ENCODE measurements around the gene CEMP1.

The CEMP1 gene

DNA sequence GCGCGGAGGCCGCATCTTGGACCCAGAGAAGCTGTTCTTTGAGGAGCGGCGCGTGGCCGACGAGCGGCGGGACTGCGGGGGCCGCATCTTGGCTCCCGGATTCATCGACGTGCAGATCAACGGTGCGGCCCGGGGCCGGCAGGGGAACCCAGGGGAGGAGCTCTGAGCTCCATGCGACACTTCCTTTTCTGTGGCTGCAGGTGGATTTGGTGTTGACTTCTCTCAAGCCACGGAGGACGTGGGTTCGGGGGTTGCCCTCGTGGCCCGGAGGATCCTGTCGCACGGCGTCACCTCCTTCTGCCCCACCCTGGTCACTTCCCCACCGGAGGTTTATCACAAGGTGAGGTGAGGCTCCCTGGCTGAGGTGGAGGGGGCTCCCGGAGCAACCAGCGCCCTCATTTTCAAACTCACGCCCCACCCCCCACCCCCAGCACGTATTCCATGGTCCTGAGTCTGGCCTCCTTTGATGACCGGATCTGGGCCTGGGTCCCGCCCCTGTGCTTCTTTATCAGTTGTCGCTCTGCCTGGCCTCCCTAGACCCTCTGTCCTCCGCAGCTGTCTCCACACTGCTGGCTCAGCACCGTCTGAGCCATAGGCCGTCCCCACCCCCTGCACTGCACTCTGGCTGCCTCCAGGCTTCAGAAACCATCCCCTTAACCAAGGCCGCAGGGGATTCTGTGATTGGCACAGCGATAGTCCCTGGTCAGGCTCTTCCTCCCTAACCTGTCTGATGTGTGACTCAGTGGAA, 10.2 kb downstream of the CEMP1 start:
- no peak for DNase-seq (ENCODE audit: low spot score)

DNA sequence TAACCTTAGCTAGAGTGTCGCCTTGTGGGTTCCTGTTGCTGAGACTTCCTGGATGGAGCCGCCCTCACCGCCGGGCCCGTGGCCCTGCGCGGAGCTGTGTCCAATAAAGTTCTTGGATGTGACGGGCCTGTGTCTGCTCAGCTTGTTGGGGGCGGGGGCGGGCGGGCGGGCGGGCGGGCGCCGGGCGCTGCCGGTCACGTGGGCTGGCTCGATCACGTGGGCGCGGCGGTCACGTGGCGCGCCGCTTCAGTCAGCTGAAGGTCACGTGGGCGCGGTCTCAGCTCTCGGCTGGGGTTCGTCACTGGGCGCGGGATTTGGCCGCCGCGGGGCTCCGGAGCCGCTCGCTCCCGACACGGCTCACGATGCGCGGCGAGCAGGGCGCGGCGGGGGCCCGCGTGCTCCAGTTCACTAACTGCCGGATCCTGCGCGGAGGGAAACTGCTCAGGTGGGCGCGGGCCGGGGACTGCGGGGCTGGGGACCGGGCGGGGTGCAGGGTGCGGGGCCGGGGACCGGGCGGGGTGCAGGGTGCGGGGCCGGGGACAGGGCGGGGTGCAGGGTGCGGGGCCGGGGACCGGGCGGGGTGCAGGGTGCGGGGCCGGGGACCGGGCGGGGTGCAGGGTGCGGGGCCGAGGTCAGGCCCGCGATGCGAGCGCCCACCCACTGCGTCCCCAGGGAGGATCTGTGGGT, 11.0 kb downstream of the CEMP1 start, which contains the start of gene AMDHD2:
Gene AMDHD2, plus strand, starts transcription at position 275 of the 687 bp plus-strand sequence. Its CDS starts 88 bp downstream, at position 363.
- DNase-seq (ENCODE audit: low spot score) = peak; percentile 87

DNA sequence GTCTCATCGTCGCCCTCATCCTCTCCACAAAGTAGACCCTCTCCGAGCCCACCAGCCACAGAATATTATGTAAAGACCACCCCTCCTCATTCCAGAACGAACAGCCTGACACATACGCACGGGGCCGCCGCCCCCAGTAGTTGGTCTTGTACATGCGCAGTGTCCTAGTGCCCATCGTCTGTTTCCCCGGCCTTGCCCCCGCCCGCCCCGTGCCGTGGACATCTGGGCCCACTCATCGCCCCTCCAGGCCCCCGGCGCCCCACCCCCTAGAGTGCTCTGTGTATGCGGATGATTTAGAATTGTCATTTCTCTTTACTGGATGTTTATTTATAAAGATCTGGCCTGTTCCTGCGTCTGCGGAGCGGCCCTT, 11.5 kb downstream of the CEMP1 start:
- DNase-seq (ENCODE audit: low spot score) = no peak

DNA sequence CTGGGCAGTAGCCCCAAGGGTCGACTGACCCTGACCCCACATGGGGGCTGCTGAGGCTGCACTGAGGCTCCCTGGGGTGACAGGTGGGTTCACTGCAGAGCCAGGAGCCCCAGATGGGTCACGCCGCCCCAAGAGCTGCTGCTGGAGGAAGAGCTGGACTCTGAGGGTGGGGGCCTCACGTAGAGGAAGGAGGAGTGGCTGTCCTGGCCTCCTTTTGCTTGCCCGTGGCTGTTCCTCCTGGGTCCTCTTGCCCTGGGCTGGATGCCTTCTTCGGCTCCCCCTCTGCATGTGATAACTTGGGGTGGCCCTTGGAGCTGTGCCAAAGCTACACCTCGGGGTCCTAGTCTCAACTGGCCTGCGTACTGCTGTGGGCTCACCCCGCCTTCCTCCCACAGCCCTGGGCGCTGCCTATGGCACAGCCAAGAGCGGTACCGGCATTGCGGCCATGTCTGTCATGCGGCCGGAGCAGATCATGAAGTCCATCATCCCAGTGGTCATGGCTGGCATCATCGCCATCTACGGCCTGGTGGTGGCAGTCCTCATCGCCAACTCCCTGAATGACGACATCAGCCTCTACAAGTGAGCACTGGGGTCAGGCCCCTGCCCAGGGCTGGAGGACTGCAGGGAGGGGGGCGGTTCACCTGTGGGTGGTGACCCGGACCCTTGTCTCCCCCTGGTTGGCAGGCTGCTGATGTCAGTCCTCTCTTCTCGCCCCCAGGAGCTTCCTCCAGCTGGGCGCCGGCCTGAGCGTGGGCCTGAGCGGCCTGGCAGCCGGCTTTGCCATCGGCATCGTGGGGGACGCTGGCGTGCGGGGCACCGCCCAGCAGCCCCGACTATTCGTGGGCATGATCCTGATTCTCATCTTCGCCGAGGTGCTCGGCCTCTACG, 12.1 kb downstream of the CEMP1 start:
- DNase-seq (ENCODE audit: low spot score) = no peak

DNA sequence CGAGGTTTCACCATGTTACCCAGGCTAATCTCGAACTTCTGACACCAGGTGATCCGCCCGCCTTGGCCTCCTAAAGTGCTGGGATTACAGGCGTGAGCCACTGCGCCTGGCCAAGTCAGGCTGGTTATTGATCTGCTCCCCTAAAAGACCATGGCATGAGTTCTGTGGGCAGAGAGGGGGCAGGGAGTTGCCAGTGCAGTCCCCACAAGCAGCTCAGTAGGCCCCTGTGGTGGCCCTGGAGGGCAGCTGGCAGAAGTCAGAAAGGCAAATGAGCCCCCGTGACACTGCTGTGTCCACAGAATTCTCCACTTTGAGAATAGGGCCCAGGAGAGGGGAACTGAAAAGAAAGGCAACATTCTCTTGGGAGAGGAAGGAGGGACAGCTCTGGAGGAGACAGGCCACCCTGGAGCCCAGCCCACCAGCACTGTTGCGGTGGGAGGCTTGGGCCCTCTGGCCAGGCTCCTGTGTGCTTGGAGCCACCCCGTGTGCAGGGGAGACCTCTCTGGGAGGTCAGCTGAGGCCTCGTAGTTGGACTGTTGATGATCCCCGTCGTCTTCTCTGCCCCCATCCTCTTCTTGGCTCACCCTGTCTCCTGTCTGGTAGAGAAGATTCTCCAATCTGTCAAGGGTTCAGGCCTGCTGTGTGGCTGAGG, 13.1 kb downstream of the CEMP1 start:
- no peak for DNase-seq (ENCODE audit: low spot score)

DNA sequence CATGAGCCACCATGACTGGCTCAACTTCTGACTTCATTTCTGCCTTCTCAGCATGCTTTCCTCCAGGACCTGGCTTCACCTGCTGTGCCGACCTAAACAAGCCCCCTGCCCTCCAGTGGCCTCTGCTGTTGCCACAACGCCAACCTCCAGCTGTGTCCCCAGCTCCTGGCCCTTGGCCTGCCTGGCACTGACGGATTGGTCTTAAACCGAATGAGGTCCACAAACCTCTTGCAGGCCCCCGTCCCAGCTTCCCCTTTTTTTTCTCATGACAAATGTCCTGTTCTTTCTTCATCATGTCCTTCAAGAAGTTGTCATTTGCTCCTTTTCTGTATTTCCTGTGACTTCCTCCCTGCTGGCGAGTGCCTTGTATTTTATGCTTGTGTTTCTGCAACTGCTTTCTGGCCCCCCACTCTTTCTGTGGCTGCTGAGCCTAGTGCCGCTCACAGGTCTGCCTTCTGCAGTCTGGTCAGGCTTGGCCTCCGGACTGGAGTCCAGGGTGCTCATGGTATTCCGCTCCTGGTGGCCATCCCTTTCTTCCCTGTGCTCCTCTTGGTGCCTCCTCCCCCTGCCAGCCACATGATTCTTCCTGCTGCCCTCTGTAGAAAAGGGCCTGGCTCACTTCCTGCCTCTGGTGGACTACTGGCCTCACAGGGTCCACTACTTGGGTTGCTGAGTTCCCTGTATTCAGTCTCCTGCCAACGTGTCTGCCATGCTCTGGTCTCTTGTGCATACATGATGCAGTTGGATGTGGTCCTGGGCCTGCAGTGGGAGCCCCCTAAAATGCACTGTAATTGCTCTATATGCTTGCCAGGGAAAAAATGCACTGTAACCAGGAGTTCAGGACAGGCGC, 14.6 kb downstream of the CEMP1 start:
- DNase-seq (ENCODE audit: low spot score) = no peak

DNA sequence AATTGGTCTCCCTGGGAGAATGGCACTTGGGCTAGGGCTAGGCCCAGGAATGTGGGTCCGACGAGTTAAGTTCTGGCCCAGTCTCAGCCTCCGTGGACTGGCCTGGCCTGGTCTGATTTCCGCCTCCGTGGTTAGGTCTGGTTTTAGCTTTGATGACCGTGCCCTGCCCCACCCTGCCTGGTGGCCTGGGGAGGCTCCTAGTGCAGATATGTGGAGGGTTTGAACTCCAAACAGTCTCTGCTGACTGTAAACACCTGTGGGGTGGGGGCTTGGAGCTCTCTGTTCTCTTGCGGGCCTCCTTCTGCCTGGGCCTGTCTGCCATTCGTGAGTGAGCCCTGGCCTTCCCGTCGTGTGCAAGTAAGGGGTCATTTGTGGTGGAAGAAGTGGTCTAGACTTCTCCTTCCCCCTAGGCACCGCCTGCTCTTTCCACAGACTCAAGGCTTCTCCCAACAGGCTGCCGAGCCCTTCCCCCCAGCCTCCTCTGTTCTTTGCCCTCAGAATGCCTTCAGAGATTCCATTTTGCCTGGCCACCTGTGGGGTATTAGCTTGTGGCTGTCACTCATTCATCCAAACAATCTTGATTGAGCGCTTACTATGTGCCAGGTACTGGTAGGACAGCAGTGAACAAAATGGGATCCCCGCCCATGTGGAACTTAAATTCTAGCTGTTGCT, 15.9 kb downstream of the CEMP1 start:
- no peak for DNase-seq (ENCODE audit: low spot score)

DNA sequence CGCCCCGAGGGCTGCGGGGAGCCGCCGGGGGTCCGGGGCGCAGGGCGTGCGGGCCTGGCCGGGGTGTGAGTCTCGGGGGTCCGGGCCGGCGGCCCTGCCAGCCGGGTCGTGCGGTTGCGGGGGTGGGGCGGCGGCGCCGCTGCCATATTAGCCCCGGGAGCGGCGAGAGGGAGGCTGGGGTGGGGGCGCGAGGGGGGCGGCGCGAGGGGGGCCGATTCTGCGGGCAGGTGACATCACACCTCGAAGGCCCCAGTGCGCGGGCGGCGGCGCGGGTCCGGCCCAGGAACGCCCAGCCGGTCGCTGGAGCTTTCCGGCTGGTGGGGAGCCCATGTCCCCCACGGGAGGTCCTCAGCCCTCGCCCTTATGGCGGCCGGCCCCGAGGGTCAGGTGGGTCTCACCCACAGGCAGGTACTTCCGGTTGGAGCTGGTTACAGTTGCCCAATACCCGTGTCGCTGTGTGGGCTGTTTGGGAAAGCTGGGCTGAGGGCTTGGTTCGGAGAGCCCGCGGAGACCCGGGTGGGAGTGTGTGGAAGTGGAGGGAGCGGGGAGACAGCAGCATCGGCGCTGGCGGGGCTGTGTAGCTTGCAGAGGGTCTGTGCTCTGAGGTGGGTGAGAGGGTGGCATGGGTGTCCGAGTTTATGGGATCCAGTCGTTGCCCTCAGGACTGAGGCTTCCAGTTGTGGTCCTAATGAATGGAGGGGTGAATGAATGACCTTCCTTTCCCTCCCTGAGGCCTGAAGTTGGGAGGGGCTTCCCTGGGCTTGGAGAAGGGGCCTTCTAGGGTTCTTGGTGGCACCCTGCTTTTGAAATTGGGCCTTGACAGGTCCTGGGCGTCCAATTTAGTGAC, 16.7 kb downstream of the CEMP1 start:
- no peak for DNase-seq (ENCODE audit: low spot score)

DNA sequence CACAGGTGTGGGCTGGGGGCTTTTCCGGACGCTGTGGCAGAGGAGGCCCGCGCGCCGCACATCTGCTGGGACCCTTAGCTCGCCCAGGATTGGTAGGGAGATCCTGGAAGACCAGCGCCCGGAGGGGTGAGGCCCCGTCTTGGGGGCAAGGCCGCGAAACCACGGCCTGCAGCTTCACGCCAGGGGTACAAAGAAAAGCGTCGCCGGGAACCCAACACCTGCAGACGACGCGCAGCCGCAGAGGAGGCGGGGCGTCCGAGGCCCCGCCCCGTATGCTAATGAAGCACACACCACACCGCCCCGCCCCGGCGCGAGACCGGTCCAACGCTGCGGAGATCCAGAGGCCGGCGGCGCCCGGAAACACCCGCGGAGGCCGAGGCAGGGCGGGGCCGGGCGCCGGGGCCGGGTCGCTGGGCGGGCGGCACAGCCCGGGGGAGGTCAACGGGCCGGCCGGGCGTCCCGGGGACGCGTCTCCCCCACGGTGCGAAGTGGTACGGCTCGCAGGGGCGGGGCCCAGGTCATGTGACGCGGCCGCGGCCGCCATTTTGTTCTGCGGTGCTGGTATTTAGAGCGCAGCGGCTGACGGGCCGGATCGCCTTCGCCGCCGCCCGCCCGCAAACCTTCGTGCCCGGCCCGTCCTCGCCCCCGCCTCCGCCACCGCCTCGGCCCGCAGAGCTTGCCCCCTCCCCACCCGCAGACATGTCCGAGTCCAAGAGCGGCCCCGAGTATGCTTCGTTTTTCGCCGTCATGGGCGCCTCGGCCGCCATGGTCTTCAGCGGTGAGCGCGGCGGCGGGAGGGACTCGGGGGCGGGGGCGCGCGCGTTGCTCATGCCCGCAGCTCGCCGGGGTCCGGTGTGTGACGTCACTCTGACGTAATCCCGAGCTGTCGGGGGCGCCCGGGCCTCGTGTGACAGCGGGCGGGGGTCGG, 17.5 kb downstream of the CEMP1 start, which contains the start of gene ATP6V0C:
Gene ATP6V0C, plus strand, starts transcription at position 548 of the 928 bp plus-strand sequence. Its CDS starts 152 bp downstream, at position 700.
- peak; percentile 90 for DNase-seq (ENCODE audit: low spot score)

DNA sequence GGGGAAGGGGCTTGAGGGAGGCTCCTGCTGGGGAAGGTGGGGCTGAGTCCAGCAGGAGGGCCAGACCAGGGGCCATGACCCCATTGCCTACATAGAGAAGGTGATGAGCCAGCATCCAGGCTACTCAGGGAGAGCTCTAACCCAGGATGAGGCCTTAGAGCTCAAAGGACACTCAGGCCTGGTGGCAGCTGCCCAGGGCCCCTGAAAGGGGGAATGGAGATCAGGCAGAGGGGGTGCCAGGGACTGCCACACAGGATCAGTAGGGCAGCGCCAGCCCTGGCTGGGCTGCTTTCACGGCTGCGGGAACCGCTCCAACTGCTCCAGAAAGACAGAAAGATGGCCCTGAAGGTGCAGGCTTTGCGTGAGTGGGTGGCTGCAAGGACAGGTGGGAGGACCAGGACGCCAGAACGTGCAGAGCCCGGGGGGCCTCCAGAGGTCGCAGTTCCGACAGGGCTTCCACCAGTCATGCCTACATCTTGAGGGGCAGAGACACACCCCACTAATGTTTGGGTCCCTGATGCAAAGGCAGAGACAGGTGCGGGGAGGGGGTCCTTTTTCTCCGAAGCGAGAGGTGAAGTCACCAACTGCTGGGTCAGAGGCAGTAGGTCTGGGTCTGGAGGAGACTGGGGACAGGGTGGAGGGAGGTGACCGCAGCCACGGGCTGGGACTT, 18.3 kb downstream of the CEMP1 start:
- DNase-seq (ENCODE audit: low spot score) = peak; percentile 59

DNA sequence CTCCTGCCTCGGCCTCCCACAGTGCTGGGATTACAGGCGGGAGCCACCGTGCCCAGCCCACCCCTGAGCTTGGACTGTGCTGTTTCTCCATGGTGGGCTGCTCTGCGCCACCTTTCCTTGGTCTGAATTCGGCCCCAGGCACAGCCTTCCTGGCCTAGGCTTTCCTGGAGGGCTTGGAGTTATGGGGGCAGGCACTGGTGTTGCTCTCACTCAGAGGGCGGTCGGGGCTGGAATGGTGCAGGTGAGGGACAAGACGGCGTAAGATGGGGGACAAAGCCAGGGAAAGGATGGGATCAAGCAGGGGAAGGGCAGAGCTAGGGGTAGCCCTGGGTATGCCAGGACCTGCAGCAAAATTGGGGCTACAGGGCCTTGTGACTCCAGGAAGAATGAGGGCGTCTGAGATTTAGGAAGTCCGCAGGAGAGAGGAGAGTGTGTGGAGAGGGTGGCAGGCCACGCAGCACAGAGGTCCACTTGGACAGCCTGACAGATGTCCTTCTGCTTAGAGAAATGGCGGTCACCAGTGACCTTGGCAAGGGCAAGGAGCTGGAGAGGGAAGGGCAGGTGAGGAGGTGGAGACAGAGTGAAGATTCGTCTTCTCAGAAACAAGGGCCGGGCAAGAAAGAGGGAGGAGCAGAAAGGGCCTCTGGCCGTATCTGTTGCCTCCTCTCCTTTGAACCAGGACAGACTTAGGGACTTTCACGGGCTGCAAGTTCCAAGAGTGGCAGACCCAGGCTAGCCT, 19.0 kb downstream of the CEMP1 start:
- no peak for DNase-seq (ENCODE audit: low spot score)

DNA sequence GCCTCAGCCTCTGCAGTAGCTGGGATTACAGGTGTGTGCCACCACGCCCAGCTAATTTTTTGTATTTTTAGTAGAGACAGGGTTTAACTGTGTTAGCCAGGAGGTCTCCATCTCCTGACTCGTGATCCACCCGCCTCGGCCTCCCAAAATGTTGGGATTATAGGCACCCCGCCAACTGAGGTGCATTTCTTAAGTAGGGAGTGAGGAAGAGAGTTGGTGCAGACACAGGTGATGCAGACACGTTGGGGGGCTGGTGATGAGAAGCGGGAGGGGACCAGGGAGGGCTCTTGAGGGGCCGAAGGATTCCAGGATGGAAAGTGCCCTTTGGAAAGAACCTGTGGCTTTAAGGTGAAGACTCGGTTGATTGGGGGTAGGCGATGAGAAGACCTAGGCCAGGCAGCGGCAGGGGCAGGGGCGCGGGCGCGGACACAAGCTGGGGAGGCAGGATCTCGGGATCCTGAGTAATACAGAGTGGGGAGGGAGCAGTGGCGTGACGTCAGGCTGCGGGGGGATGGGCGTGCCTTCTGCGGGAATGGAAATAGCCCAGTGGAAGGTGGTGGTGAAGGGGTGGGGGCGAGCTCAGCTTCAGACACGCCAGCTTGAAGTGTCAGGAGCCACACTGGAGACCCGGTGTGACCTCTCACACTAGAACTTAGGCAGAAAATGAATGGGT, 19.9 kb downstream of the CEMP1 start:
- DNase-seq (ENCODE audit: low spot score) = no peak

DNA sequence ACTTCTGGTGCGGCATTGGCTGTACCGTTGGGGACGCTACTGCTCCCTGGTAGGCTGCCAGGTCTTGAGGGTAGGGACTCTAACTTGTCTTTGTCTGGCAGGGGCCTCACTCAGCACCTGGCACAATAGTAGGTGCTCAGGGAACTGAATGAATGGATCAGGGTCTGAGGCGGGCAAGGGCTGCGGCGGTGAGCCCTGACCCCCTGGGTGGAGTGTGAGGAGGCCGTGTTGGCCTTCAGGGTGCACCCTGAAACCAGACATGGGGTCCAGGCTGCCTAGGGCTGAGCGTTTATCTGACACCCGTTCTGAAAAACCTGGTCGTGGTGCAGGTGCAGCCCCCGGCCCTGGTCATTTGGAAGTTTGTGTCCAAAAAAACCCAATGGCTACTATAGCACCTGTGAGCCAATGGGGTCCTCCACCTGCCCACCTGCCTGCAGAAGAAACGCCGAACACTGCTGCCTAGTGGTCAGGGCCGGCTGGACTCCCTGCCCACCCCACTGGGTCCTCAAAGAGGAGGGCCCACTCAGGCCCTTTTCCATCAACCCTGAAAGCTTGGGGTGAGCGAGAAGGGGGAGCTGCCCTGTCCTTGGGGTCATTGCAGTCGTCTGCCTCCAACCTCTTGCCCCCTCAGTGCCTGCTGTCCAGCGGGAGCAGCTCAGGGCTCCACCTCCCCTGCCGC, 22.3 kb downstream of the CEMP1 start:
- DNase-seq (ENCODE audit: low spot score) = no peak

DNA sequence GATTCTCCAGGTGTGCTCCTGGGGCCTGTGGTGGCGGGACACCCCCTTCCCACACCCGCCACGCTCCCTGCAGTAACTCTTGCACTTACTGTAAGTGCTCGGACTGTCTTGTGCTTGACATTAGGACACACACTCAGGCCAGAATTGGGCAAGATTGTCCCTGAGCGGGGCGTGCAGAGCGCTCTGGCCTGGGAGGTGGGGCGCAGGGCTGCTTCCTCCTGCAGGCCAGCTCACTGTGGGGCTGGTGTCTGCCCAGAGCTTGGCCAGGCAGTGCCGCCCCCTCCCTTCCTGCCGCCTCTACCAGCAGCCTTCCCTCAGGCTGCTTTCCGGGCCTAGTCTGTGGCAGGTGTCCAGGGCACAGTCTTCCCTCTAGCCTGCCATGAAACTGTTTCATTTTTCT, 23.5 kb downstream of the CEMP1 start:
- no peak for DNase-seq (ENCODE audit: low spot score)

DNA sequence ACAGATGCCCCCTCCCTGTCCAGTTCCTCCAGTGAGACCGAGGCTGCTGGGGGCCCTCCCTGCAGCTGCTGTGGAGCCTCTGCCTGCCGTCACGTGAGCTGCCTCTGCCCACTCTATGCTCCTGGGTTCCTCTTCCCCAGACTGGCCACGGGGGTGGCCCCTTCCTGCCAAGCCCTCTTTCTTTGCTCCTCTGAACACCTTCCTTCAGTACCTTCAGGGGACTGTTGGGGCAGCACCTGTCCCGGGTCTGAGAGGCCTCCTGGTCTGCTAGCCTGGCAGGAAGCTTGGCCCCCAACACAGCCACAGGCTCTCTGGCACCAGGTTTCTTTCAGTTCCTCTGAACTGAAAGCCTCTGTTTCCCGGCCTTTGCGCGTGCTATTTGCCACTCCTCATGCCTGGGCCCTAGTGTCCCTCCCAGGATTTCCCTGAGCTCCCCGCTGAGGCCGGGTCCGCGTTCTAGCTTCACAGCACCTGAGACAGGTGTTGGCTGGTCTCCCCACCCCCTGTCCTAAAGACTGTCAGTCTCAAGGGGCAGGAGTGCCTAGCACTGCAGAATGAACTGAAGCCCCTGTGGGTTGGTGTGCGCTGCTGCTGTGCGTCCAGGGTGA, 24.1 kb downstream of the CEMP1 start:
- no peak for DNase-seq (ENCODE audit: low spot score)
